NCI-H526 (cell line): Measurements from ENCODE around the gene LRP3.
"Not testable (repeated sequence)": the region's sequence is repeated elsewhere in the genome, so short reads cannot be mapped to it uniquely, and the experiment has no call there.

Source experiments
- DNase-seq, 2 experiments: peaks; one replicate each; lab custom pipeline; 2025; lab: John Stamatoyannopoulos, UW

LRP3 gene

DNA sequence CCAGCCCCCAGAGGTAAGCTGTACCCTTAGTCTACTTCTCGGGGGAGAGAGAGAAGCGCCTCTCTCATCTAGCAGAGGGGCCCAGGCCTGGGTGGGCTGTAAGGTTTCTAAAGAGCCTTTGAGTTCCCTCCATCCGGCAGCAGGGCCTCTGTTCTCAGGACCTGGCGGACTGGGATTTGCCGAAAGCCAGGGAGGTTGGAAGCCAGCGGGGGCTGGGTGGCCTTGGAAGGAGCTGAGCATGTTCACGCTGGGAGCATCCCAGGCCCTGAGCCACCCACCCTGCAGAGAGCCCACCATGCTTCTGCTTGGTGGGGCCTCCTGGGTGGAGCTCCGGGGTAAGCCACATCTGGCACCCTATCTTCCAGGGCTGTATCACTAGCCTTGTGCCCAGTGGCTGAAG lies 23.8 kb downstream of the LRP3 start:
- DNase-seq, result no peak

GRCh38 chr19:33219261-33219815 lies 25.2 kb downstream of the LRP3 start:
- no peak for DNase-seq

DNA sequence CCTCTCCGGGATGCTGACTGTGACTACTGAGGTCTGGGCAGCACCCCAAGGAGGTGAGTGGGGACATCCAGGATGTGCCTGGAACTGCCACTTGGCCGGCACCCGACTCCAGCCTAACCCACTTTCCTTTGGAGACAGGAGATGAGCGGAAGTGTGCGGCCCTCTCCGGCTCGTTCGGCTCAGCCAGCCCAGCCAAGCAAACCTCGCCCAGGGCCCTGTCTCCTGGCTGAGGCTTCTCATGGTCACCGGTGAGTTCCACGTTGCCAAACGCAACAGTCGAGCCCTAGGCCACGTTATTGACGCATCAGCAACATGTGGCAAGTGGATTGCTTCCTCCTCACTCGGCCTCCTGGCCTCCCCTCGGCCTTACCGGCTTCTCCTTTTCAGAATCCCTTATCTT lies 26.0 kb downstream of the LRP3 start:
- no peak for DNase-seq

DNA sequence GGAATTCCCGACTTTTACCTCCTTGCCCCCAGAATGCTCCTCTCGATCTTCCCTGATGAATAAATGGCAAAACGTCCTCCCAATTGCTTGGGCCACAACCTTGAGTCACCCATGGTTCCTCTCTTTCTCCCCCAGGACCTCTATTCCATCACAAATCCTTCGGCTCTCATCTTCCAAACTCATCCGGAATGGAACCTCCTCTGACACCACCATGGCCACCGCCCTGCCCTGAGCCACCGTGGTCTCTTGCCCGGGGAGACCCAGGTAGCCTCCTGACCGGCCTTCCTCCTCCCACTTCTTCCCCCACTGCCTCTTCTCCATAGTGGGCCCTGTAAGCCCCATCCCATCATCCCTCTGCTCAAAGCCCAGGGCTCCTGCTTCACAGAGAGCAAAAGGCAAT lies 26.6 kb downstream of the LRP3 start:
- no peak for DNase-seq

DNA sequence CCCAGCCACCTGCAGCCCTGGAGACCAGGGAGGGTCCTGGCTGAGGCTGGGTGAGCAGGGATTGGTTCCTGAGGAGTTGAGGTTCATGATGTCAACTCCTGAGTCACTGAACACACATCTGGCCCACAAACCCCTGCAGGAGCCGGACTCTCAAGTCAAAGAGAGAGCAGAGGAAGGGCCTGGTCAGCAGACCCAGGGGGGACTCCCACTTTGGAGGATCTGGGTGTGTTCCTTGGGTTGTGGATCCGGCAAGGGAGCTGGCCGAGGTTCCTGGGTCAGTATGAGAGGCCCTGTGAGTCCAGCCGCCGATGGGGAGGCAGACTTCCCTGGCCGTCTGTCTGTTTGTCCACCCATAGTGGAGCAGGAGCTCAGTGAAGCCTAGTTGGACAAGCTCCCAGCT lies 27.5 kb downstream of the LRP3 start:
- no peak for DNase-seq

DNA sequence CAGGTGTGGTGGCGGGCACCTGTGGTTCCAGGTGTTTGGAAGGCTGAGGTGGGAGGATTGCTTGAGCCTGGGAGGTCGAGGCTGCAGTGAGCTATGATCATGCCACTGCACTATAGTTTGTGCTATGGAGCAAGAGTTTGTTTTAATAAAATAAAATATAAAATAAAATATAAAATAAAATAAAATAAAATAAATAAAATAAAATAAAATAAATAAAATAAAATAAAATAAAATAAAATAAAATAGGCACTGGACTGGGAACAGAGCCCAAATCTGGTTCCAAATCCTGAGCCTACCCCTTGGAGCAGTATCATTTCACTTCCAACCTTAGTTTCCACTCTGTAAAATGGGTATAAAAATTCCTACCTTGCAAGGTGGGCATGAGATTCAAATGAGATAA lies 28.1 kb downstream of the LRP3 start:
- not testable (repeated sequence) for DNase-seq

- no peak for DNase-seq
Measured at GRCh38 chr19:33224694-33225457, 30.7 kb downstream of the LRP3 start.

DNA sequence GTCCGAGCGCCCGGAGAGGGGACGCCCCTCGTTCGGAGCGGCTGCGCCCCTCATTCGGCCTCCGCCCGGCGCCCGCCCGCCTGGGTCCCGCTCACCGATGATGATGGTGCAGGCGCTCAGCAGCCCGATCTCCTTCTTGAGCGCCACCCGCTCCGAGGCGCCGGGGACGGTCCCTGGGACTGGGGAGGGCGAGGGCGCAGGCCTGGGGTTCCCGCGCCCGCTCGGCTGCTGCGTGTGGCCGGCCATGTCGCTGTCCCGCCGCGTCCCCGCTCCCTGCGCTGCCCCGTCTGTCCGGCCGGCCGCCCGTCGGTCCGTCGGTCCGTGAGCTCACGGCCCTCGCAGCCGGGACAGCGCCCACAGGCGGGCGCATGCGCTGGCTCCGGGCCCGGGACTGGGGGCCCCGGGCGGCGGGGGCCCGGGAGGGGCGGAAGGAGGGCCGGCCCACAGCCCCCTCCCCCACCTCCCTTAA lies 31.4 kb downstream of the LRP3 start, which contains the start of gene SLC7A10:
Gene SLC7A10 (minus strand): TSS at position 393 of the 469 bp plus-strand sequence. CDS start 147 bp downstream, at position 246.
- no peak for DNase-seq

DNA sequence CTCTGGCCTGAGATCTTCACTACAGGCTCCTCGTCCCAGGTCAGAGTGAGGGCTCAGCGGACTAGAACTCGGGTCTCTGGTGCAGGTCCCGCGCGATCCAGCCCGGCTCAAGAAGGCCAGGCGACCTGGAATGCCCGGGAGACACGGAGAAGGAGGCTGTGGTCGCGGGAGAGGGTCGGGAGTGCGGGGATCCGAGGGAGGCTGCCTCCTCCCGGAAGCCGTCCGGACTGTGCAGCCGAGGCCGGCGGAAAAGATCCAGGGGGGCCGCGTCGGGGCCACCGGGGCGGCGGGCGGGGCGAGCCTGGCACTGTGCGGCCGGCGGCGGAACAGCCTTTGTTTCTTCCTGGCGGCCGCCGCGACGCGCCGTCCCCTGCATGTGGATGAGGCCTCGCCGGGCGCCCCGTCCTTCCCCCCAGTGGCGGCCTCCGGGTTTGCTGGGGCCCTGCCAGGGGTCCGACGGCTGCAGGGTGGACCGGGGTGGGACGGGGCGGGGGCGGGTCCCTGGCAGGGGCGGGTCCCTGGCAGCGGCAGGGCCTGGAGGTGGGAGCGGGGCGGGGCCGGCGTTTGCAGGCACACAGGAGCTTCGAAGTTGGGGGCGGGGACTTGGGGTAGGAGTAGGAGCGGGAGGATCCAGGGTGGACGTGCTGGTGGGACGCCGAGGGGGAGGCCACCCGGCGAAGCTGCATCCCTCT lies 32.6 kb downstream of the LRP3 start:
- peak; percentile 26 to 84 for DNase-seq

DNA sequence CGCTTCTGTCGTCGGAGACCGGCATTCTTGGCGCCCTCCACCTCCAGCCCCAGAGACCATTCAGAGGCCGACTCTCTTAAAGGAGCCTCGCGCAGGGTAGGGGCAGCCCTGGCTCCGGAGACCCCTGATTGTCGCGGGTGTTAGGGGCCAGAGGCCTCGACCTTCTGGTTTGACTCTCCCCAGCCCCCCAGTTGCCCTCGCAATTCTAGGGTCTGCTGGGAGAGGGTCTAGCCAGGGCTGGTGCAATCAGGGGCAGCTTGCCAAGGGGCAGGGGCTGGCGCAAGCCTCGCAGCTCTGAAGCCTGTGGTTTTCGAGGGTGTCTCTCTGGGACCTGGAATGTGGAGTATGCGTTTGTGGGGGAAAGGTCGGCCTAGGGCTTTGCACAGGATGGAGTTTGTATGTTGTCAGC lies 33.1 kb downstream of the LRP3 start:
- DNase-seq, result no peak

DNA sequence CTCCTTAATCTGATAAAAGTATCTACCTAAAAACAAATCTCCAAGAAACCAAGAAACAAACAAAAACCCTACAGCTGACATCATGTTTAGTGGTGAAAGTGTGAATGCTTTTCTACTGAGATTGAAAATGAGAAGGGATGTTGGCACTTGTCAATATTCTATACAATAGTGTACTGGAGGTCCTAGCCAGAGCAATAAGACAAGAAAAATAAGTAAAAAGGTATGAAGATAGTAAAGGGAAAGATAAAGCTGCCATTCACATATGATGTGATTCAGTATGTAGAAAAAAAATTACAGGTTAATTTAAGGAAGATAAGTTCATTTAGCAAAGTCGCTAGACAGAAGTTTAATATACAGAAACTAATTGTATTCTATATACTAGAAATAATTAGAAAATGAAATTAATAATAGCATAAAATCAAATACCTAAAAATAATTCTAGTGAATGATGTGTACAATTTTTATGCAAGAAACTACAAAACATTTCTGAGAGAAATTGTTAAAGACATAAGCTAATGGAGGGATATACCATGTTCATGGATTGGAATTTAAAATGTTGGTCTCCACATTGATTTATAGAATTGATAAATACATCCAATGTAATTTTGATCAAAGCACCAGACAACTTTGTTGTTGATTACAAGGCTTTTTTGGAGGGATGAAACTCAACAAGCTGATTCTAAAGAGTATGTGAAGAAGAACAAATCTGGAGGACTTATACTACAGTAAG lies 33.9 kb downstream of the LRP3 start:
- no peak for DNase-seq

GRCh38 chr19:33229962-33230361 lies 35.8 kb downstream of the LRP3 start:
- DNase-seq, result no peak

DNA sequence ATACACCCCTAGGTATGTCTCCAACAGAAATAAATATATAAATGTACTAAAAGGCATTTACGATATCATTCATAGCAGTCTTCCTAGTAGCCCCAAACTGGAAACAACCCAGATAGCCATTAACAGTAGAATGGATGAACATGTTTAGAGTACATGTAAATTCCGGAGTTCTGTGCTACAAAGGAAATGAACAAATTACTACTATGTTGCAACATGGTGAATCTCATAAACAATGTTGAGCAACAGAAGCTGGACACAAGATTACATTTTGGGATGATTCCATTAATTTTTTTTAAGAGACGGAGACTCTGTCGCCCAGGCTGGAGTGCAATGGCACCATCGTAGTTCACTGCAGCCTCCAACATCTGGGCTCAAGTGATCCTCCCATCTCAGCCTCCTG lies 37.4 kb downstream of the LRP3 start:
- no peak for DNase-seq

GRCh38 chr19:33232656-33233055 lies 38.5 kb downstream of the LRP3 start:
- DNase-seq, result no peak

GRCh38 chr19:33233056-33233873 lies 39.1 kb downstream of the LRP3 start:
- DNase-seq, result no peak

DNA sequence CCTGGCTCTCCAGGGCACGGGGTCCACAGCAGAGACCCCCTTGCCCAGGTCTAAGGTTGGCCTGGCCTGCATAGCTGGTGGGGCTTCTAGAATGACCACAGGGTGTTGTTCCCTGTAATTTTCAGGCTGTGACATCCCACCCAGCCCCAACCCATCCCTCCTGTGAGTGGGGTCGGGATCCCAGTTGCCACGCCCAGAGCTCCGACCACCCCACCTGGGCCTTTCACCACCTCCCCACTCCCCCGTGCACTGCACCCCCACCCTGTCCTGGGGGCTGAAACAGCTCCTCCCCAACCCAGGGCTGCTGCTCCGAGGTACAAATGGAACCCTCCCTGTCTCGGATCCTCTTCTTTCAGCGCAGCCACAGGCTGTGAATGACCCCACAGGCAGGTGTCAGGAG lies 40.0 kb downstream of the LRP3 start:
- DNase-seq, result no peak

DNA sequence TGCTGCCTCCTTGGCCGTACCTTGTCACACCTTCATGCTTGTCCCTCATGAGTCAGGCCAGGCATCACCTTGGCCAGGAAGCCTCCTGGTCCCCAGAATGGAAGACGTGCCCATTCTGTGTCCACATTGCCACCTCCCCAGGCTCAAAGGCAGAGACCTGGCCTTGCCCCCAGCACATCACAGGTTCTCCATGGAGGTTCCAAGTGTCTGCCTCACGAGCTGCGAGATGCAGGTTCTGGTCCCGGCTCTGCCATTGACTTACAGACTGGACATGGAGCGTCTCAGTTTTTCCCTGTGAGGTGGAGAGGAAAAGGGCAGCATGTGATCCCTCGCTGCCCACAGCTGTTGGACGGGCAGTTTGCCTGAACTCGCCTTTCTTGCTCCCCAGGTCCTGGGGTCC lies 40.6 kb downstream of the LRP3 start:
- DNase-seq, result no peak

DNA sequence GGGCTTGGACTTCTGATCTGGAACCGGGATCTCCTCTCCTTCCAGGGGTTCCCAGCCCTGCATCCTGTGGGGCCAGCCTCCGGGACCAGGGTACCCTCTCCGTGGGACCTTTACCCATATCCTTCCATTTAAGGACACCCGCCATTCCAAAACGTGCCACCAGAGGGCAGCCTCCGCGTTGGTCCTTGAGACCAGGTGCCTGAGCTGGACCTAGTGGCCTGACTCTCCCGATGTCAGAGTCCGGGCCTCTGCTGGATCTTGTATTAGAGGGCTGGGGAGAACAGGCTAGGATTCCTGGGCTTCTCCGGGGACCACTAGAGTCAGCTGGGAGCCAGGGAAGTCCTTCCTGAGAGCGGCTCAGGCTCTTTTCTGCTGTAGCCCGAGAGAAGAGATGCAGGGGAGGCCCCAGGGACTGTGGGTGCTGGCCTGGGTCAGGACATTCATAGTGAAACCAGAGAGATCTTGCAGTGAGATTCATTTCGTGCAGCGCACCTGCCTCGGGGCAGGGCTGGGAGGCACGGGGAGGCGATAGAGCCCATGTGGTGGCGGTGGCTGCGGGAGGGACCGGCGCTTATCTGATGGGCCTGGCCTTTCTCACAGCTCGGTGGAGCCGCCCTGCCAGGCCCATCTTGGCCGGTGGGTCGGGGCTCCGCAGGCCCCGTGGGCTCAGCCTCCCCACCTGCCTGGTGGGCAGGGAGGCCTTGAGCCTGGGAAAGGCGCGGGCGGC lies 41.3 kb downstream of the LRP3 start:
- DNase-seq, result peak; percentile 66 to 96

GRCh38 chr19:33235996-33236350 lies 41.8 kb downstream of the LRP3 start:
- no peak for DNase-seq

DNA sequence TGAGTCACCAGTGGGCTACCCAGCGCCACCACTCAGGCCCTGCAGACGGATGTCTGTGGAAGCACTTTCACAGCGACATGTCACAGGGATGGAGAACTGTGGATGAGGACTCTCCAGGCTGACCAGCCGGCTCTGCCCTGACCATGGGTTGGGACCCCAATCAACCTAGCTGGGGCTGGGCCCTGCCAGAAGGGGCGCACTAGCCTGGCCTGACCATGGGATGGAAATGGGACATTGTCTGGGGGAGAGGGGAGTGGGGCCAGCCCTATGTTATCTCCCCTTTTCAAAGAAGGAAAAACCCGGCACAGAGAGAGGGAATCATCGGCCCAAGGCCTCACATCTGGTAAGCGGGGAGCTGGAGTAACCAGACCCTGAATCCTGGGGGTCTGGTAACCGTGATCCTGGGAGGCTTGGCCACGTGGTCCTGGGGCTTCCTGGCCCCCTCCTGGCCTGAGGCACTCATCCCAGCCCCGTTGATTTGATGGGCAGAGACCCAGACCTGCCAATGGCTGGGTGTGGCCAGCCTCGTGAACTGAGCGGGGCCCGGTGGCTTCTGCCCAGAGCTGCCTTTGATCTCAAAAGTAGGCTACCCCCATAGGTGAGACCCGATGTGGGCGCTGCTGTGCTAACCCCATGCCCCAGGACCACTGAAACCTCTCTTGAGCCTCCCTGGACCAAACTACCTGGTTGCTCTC lies 42.7 kb downstream of the LRP3 start:
- no peak for DNase-seq
